ENCODE data around the gene PTX3.

GRCh38 chr3:157447026-157447694 lies 10.5 kb downstream of the PTX3 start:
- no peak for TF ChIP-seq POLR2AphosphoS5 (IDR thresholded peaks at IDR 0.05)
- peak in 4 of 5 experiments; percentile 10 to 32 (median 18) for TF ChIP-seq CTCF (IDR thresholded peaks at IDR 0.05)
- no peak for TF ChIP-seq EP300 (IDR thresholded peaks at IDR 0.05; ENCODE audit: low read depth)
- no peak for TF ChIP-seq POLR2A (IDR thresholded peaks at IDR 0.05)

Data from transverse colon (tissue), 4 donors.